ENCODE results near the gene COL11A1.

- TF ChIP-seq, protein P1, sequence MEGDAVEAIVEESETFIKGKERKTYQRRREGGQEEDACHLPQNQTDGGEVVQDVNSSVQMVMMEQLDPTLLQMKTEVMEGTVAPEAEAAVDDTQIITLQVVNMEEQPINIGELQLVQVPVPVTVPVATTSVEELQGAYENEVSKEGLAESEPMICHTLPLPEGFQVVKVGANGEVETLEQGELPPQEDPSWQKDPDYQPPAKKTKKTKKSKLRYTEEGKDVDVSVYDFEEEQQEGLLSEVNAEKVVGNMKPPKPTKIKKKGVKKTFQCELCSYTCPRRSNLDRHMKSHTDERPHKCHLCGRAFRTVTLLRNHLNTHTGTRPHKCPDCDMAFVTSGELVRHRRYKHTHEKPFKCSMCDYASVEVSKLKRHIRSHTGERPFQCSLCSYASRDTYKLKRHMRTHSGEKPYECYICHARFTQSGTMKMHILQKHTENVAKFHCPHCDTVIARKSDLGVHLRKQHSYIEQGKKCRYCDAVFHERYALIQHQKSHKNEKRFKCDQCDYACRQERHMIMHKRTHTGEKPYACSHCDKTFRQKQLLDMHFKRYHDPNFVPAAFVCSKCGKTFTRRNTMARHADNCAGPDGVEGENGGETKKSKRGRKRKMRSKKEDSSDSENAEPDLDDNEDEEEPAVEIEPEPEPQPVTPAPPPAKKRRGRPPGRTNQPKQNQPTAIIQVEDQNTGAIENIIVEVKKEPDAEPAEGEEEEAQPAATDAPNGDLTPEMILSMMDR (conservative IDR thresholded peaks at IDR 0.05): no peak
- no peak for TF ChIP-seq ZFX (IDR thresholded peaks at IDR 0.05)
Measured at GRCh38 chr1:102861247-102861646, 247.1 kb downstream of the COL11A1 start.
